GM18499 (cell line): ENCODE results near the gene PARL.

Experiments used
- ATAC-seq: cut with Tn5 transposase; IDR thresholded peaks from one replicate; pipeline ENCODE4 v1.9.1; 2021; ENCODE audit warnings: moderate number of reproducible peaks; ENCODE audit not compliant: insufficient read depth, unreplicated experiment

Gene PARL

GRCh38 chr3:183818706-183819624 is 65.7 kb downstream of the PARL start:
- no peak for ATAC-seq

DNA sequence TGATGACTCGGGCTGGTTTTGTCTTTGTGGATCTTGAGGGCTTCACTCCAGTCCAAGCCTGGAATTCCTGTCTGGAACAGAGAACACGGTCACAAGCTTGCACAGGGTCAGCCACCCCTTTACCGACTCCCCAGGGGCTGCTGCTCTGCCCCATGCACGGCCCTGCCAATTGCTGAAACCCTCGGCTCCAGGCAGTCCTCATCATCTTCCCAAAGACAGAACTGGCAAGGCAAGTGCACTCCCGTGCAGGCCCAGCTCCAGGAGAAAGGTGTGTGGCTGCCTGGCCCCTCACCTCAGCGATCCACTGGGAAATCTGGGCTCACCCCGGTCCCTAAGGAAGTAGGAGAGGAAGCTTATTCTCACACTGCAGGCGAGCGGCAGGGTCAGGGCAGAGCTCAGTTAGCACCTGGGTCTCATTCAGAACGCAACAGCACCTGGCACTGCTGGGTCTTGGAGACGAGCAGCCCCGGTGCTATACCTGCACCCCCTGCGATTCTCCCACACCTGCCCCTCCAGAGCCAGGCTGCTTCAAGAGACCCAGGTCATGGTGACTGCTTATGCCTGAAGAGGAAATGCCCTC is 66.5 kb downstream of the PARL start:
- no peak for ATAC-seq

GRCh38 chr3:183817639-183818038 is 67.0 kb downstream of the PARL start:
- ATAC-seq: no peak

- no peak for ATAC-seq
Observed at GRCh38 chr3:183816681-183817510, 67.8 kb downstream of the PARL start.

- ATAC-seq: no peak
Observed at GRCh38 chr3:183815951-183816475, 68.7 kb downstream of the PARL start.

DNA sequence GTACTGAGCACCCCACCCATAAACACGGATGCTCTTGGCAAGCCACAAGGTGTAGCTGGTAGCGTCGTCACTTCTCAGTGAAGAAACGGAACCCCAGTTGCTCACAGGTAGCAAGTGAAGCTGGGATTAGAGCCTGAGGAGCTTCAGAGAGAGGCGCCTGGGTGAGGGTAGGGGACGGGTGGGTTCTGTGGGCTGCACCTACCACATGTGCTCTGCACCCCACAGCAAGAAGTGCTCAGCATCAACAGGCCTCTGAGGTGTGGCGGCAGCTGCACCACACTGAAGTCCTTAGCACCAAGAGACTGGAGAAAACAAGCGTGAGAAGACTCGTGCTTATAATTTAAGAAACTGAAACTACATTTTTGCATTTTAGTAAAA is 69.1 kb downstream of the PARL start:
- ATAC-seq: no peak

DNA sequence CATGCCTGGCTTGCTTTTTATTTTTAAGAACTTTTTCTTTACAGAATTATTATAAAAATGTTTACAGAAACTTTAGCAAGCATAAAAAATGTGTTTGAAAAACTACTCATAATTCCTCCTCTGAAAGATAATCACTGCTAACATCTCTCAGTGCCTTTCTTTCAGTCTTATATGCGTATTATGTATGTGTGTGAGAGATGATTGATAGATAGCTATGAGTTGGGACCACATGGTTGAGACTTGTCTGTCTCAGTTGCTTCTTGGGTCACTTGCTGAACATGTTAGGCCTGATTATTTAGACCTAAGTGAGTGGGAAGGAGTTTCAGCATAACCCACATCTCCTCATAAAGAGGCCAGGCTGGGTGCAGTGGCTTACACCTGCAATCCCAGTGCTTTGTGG is 70.4 kb downstream of the PARL start:
- no peak for ATAC-seq

DNA sequence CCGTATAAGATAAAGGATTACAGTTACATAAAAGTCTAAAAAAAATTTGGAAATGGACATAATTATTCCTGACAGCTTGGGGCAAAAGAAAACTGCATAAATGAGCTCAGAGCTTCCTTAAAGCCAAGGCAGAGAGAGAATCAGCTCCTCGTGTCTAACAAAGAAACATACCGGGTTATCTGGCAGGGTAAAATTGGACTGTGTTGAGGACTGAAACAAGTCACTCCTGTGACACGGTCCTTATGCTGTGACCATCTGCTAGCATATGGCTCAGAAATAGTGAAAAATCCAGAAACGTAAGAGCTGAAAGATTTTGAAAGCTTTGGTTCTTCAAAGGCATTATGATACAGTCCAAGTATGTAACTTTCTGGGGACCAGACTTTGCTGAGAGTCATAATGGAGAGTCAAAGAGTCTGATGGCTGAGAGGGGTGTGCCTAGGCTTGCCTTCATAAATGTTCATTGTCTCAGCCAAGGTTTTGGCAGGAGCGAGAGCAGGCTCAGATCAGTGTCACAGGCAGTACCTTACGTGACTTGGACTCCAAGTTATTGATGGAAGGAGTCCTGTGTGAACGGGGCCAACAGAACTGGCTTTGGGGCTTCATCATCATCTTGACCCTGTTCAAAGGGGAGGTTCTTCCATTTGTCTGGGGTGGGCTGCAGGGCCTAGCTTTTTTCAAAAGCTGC is 71.8 kb downstream of the PARL start:
- ATAC-seq: no peak

- no peak for ATAC-seq
Observed at GRCh38 chr3:183811638-183812037, 73.0 kb downstream of the PARL start.

DNA sequence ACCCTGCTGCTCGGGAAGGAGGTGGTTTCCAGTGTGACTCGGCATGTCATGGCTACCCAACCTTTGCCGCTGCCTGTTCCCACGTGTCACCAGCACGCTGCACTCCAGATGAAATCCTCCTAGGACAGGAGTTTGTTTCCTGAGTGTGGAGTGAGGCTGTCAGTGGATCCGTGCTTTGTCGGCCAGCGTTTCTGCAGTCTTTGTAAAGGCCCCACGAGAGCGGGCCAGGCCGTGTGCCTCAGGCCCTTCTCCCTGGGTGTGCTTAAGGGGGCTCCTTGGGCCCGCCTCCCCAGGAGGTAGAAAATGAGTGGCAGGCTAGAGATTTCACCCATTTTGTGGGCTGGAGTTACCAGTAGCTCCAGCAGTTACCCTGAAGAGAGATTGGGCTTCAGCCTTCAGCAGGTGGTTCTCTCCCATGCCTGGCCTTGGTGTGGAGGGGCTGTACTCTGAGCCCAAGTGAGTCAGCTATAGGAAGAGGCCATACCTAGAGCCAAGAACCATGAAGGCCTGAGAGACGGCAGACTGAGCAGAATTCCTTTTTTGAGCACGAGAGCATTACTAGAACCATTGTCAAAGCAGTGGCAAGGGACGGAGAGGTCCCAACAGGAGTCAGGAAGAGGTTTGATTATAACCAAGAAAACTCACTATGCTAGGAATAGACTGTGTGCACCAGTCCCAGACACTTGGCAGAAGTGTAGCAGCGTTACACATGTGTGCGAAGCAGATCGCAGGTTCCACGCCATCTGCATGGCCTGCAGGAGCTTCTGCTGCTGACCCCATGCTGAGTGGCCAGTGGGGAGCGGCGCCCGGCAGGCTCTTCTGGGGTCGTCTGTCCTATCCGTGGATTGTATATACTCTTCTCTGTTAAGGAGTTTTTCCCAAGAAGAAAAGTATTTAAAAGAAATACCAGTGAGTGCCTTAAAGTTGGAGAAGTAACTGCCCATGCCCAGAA is 73.8 kb downstream of the PARL start:
- ATAC-seq: no peak

- no peak for ATAC-seq
Observed at GRCh38 chr3:183809270-183809669, 75.4 kb downstream of the PARL start.

GRCh38 chr3:183808355-183808754 is 76.3 kb downstream of the PARL start:
- no peak for ATAC-seq

GRCh38 chr3:183807881-183808280 is 76.8 kb downstream of the PARL start:
- no peak for ATAC-seq

DNA sequence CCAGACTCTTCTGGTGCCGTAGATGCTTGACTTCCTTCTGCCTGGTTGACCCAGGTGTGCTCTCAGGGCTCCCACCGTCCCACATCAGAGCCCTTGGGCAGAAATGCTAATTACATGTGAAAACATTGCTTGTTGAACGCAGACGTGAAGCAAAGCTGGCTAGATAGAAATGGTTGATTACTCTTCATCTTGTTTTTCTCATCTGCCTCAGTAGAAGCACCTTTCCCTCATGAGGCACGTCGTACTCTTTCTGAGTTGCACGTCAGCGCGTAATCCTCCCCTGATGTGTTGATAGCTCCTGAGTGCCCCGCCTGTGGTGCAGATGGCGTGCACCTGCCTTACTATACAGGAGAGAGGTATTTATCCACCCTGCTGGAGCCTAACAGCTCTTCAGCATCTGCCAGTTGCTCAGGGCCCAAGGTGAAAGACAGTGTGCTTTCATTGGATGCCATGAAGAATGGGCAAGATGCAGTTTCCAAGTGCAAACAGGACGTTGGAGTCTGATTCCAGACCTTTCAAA is 77.4 kb downstream of the PARL start:
- no peak for ATAC-seq

DNA sequence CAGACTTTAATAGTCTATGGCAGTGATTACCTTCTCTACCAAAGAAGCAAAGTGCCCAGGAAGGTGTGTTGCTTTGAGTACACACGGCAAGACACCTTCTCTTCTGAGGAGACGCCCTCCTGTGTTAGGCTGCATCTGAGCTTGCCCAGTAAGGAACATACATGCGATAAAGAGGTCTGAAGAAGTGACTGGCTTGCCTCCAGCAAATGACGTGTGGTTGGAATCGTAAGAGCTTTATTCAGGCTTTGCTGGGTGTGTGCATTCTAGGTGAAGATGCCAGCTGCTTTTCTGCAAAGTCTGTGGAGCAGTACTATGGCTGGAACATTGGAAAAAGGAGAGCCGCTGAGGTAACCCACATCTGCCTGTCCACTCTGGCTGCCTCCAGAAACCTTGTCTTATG is 81.7 kb downstream of the PARL start:
- no peak for ATAC-seq

GRCh38 chr3:183801601-183802000 is 83.1 kb downstream of the PARL start:
- ATAC-seq: no peak

DNA sequence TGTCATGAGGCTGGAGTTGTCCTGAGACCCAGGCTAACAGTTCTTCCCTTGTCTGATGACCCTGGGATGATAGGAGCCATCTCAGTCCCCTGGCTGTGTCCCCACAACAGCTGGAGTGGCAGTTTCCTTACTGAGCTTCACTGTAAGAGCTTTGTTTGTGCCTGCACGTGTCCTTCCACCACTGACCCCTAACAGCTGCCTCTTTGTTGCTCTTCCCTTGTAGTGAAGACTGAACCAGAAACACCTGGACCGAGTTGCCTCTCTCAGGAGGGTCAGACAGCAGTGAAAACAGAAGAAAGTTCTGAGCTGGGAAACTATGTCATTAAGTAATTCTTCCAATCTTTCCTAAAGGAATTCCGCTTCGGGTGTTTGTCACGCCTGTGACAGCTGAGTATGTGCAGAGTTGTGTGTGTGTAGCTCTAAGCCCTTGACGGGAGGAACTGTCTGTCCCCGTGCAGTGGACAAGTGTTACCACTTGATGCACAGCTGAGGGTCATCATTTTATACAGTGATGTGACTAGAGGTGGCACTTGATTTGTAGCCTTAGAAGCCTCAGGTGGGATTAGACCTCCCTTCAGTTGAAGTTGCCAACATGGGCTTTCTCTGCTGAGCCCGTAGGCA is 84.3 kb downstream of the PARL start:
- no peak for ATAC-seq

- ATAC-seq: no peak
Observed at GRCh38 chr3:183799461-183799860, 85.2 kb downstream of the PARL start.

GRCh38 chr3:183797996-183798395 is 86.7 kb downstream of the PARL start:
- no peak for ATAC-seq
